ENCODE results near the gene CGGBP1.
"Not testable (repeated sequence)": the region's sequence is repeated elsewhere in the genome, so short reads cannot be mapped to it uniquely, and the experiment has no call there.

Gene CGGBP1

GRCh38 chr3:88025001-88025552 lies 33.7 kb downstream of the CGGBP1 start:
- no peak for DNase-seq
- H3K4me1 ChIP-seq (ENCODE audit: low read length), result no peaks in the 10 kb centered on the region
- H3K4me2 ChIP-seq (ENCODE audit: low read depth, low read length), result no peak overlapping the region
- no peaks in the 10 kb centered on the region for H3F3A ChIP-seq (ENCODE audit: insufficient read depth, low read length)
- no peak overlapping the region for H3K4me3 ChIP-seq (ENCODE audit: low read length)
- H3K9me3 ChIP-seq (replicated peaks; ENCODE audit: insufficient read depth, low read length), result no peaks in the 10 kb centered on the region
- H4K20me1 ChIP-seq (ENCODE audit: insufficient read depth, low read length), result no peaks in the 10 kb centered on the region
- no peaks in the 10 kb centered on the region for H3K9me2 ChIP-seq (replicated peaks; ENCODE audit: insufficient read depth, low read length)
- H3K27ac ChIP-seq (ENCODE audit: low read length), result no peak overlapping the region
- no peak overlapping the region for H2AFZ ChIP-seq (ENCODE audit: low read length)
- TF ChIP-seq EZH2phosphoT487 (IDR thresholded peaks at IDR 0.05; ENCODE audit: low read length) (no peak), EZH2 (optimal IDR thresholded peaks at IDR 0.05; ENCODE audit: low read depth, low read length) (no peak)
- TF ChIP-seq, protein P1, sequence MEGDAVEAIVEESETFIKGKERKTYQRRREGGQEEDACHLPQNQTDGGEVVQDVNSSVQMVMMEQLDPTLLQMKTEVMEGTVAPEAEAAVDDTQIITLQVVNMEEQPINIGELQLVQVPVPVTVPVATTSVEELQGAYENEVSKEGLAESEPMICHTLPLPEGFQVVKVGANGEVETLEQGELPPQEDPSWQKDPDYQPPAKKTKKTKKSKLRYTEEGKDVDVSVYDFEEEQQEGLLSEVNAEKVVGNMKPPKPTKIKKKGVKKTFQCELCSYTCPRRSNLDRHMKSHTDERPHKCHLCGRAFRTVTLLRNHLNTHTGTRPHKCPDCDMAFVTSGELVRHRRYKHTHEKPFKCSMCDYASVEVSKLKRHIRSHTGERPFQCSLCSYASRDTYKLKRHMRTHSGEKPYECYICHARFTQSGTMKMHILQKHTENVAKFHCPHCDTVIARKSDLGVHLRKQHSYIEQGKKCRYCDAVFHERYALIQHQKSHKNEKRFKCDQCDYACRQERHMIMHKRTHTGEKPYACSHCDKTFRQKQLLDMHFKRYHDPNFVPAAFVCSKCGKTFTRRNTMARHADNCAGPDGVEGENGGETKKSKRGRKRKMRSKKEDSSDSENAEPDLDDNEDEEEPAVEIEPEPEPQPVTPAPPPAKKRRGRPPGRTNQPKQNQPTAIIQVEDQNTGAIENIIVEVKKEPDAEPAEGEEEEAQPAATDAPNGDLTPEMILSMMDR (IDR thresholded peaks at IDR 0.05; ENCODE audit: low read length), result no peak
- H3K36me3 ChIP-seq (replicated peaks; ENCODE audit: insufficient read depth, low read length), result no peaks in the 10 kb centered on the region
- no peak overlapping the region for H3K9ac ChIP-seq (ENCODE audit: low read length)
- no peaks in the 10 kb centered on the region for H3K79me2 ChIP-seq (ENCODE audit: low read length)
- H3K27me3 ChIP-seq (replicated peaks; ENCODE audit: insufficient read depth, low read length), result no peaks in the 10 kb centered on the region

DNA sequence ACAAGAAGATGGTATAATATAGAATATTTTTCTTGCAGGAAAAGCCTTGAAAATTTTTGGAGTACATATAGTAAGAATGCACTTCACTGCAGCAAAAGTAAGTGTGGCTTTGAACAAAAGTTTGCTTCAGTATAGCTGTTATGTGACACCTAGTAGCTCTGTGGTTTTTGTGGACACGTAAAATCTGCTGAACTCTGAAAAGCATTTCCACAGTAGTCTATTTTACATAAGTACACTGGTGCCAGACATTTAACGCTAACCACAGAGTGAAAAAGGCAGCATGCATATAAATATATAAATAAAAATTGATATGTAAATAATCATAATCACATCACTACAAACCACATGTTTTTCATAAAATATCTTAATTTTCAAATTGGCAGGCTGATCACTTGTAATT lies 39.8 kb downstream of the CGGBP1 start:
- H3K4me1 ChIP-seq (ENCODE audit: low read length), result no peaks in the 10 kb centered on the region
- no peaks in the 10 kb centered on the region for H3K9me3 ChIP-seq (replicated peaks; ENCODE audit: insufficient read depth, low read length)
- TF ChIP-seq EZH2phosphoT487 (IDR thresholded peaks at IDR 0.05; ENCODE audit: low read length), result no peak
- no peak for TF ChIP-seq EZH2 (optimal IDR thresholded peaks at IDR 0.05; ENCODE audit: low read depth, low read length)
- TF ChIP-seq, protein P1 (IDR thresholded peaks at IDR 0.05; ENCODE audit: low read length), result no peak
- H3K4me2 ChIP-seq (ENCODE audit: low read depth, low read length), result peak overlapping the region; percentile 26; the same call in 1 of the 2 replicates
- H3K36me3 ChIP-seq (replicated peaks; ENCODE audit: insufficient read depth, low read length), result no peaks in the 10 kb centered on the region
- H3K27ac ChIP-seq (ENCODE audit: low read length), result no peak overlapping the region
- H3F3A ChIP-seq (ENCODE audit: insufficient read depth, low read length), result no peaks in the 10 kb centered on the region
- no peak overlapping the region for H3K4me3 ChIP-seq (ENCODE audit: low read length)
- H2AFZ ChIP-seq (ENCODE audit: low read length), result no peak overlapping the region
- no peaks in the 10 kb centered on the region for H3K27me3 ChIP-seq (replicated peaks; ENCODE audit: insufficient read depth, low read length)
- H4K20me1 ChIP-seq (ENCODE audit: insufficient read depth, low read length), result no peaks in the 10 kb centered on the region
- no peaks in the 10 kb centered on the region for H3K9me2 ChIP-seq (replicated peaks; ENCODE audit: insufficient read depth, low read length)
- H3K79me2 ChIP-seq (ENCODE audit: low read length), result no peaks in the 10 kb centered on the region
- H3K9ac ChIP-seq (ENCODE audit: low read length), result no peak overlapping the region
- peak; percentile 90 for DNase-seq

DNA sequence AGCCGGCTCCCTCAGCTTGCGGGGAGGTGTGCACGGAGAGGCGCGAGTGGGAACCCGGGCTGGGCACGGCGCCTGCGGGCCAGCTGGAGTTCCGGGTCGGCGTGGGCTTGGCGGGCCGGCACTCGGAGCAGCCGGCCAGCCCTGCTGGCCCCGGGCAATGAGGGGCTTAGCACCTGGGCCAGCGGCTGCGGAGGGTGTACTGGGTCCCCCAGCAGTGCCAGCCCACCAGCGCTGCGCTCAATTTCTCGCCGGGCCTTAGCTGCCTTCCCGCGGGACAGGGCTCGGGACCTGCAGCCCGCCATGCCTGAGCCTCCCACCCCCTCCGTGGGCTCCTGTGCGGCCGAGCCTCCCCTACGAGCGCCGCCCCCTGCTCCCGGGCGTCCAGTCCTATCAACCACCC lies 43.1 kb downstream of the CGGBP1 start:
- H3K79me2 ChIP-seq (ENCODE audit: low read length); H3K27me3 ChIP-seq (replicated peaks; ENCODE audit: insufficient read depth, low read length); H3K9me2 ChIP-seq (replicated peaks; ENCODE audit: insufficient read depth, low read length); DNase-seq; H3K9me3 ChIP-seq (replicated peaks; ENCODE audit: insufficient read depth, low read length); H3F3A ChIP-seq (ENCODE audit: insufficient read depth, low read length); H3K4me3 ChIP-seq (ENCODE audit: low read length); H3K4me1 ChIP-seq (ENCODE audit: low read length); H3K27ac ChIP-seq (ENCODE audit: low read length); H4K20me1 ChIP-seq (ENCODE audit: insufficient read depth, low read length); H3K4me2 ChIP-seq (ENCODE audit: low read depth, low read length); H3K9ac ChIP-seq (ENCODE audit: low read length); H2AFZ ChIP-seq (ENCODE audit: low read length); H3K36me3 ChIP-seq (replicated peaks; ENCODE audit: insufficient read depth, low read length): not testable (repeated sequence)

- H3K9me2 ChIP-seq (replicated peaks; ENCODE audit: insufficient read depth, low read length), result no peaks in the 10 kb centered on the region
- H3K9me3 ChIP-seq (replicated peaks; ENCODE audit: insufficient read depth, low read length), result no peaks in the 10 kb centered on the region
- H3K4me1 ChIP-seq (ENCODE audit: low read length), result no peaks in the 10 kb centered on the region
- H3K9ac ChIP-seq (ENCODE audit: low read length), result no peak overlapping the region
- no peak overlapping the region for H3K27ac ChIP-seq (ENCODE audit: low read length)
- H3K27me3 ChIP-seq (replicated peaks; ENCODE audit: insufficient read depth, low read length), result no peaks in the 10 kb centered on the region
- no peak overlapping the region for H3K4me2 ChIP-seq (ENCODE audit: low read depth, low read length)
- no peak for DNase-seq
- H4K20me1 ChIP-seq (ENCODE audit: insufficient read depth, low read length), result no peaks in the 10 kb centered on the region
- H3K4me3 ChIP-seq (ENCODE audit: low read length), result no peak overlapping the region
- H3K36me3 ChIP-seq (replicated peaks; ENCODE audit: insufficient read depth, low read length), result no peaks in the 10 kb centered on the region
- TF ChIP-seq EZH2 (optimal IDR thresholded peaks at IDR 0.05; ENCODE audit: low read depth, low read length) (no peak), EZH2phosphoT487 (IDR thresholded peaks at IDR 0.05; ENCODE audit: low read length) (no peak)
- TF ChIP-seq, protein P1 (IDR thresholded peaks at IDR 0.05; ENCODE audit: low read length), result no peak
- no peak overlapping the region for H2AFZ ChIP-seq (ENCODE audit: low read length)
- no peaks in the 10 kb centered on the region for H3K79me2 ChIP-seq (ENCODE audit: low read length)
- no peaks in the 10 kb centered on the region for H3F3A ChIP-seq (ENCODE audit: insufficient read depth, low read length)
Measured at GRCh38 chr3:88013592-88013991, 45.2 kb downstream of the CGGBP1 start.

Measured in MM.1S (cell line).